C4-2B (cell line): ENCODE data around the gene SETBP1.

Experiments used
- H3K27ac ChIP-seq: fragments of 450-650 bp; 2 replicates; pipeline ENCODE4 v1.5.1; 2017
- CTCF ChIP-seq: fragments of 450-650 bp; conservative IDR thresholded peaks from 2 replicates; pipeline ENCODE4 v1.5.1; 2017; ENCODE audit warnings: mild to moderate bottlenecking
- ZFX ChIP-seq: fragments of 450-650 bp; IDR thresholded peaks from 2 replicates; pipeline ENCODE4 v1.6.1; 2017

SETBP1 gene

GRCh38 chr18:44817831-44818473, 137.3 kb downstream of the SETBP1 start:
- TF ChIP-seq CTCF (no peak), ZFX (no peak)
- H3K27ac ChIP-seq: no peak overlapping the region

- no peak overlapping the region for H3K27ac ChIP-seq
- TF ChIP-seq ZFX (no peak), CTCF (no peak)
These were observed 138.1 kb downstream of the SETBP1 start for GRCh38 chr18:44818668-44819403.

GRCh38 chr18:44819944-44820510, 139.3 kb downstream of the SETBP1 start:
- no peak for TF ChIP-seq CTCF
- TF ChIP-seq ZFX: no peak
- H3K27ac ChIP-seq: no peak overlapping the region

- no peak overlapping the region for H3K27ac ChIP-seq
- TF ChIP-seq CTCF (no peak), ZFX (no peak)
These were observed 141.2 kb downstream of the SETBP1 start for GRCh38 chr18:44821924-44822323.

- TF ChIP-seq ZFX (no peak), CTCF (no peak)
- no peak overlapping the region for H3K27ac ChIP-seq
These were observed 142.6 kb downstream of the SETBP1 start for GRCh38 chr18:44823286-44823685.

GRCh38 chr18:44823782-44824181, 143.1 kb downstream of the SETBP1 start:
- H3K27ac ChIP-seq: no peak overlapping the region
- no peak for TF ChIP-seq ZFX
- TF ChIP-seq CTCF: no peak

DNA sequence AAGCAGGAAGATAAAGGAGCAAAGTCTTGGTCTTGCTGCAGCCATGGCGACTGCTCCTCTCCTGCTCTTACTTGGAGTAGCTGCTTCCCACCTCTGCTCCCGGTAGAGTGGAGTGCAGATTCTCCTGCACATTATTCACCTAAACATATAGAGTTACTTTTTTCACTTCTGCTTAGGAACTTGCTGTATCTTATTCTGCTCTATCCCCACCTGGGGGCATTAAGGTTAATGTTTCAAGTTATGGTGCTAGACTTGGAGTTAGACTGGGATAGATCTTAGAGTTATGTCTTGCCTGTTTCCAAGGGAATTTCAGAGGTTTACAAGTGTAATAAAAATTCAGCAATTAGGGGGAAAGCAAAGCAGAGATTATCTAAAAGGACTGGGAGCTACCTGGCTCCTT, 144.2 kb downstream of the SETBP1 start:
- no peak overlapping the region for H3K27ac ChIP-seq

More for the DNA sequence above, 144.2 kb downstream of the SETBP1 start:
- TF ChIP-seq ZFX: no peak
- TF ChIP-seq CTCF: no peak
